ENCODE results near the gene FBXO8. TPM values are rescaled to one million over a fixed set of nuclear protein-coding genes. Genes with fewer than 3 reads are reported as not detected.

Gene FBXO8
- total RNA-seq, 1 experiment from 2014 or later: 8.9 TPM

DNA sequence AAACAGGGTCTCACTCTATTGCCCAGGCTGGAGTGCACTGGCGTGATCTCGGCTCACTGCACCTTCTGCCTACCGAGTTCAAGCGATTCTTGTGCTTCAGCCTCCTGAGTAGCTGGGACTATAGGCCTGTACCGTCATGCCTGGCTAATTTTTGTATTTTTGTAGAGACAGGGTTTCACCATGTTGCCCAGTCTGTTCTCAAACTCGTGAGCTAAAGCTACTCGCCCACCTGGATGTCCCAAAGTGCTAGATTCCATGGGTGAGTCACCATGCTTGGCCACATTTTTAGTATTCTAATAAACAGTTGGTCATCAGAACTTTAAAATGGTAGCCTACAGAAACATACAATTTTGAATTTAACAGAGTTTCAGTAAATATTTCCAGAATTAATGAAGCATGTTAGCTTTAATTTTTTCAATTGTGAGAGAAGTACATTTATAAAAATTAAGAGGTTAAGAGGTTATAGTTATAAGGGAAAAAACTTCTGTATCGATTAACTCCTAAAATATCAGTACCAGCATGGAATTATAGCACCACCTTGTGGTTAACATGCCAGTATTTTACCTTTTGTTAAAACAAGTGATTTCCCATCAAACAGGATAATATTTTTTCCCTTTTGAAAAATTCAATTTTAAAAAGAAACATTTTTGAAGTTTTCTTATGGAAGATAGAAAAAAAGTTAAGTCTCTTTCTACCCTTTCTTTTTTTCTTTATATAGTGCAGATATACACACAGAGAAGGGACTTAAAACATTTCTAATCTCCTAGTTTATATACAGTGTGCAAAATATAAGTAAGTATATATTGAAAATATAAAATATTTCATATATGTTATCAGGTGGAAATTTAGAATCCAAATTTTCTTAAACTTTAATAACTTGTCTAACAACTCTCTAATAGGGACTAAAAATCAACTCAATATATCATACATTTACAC is 35.6 kb upstream of the FBXO8 start:
- H2BK20ac ChIP-seq (ENCODE audit: low read depth, low read length, poor library complexity, severe bottlenecking): no peak overlapping the region
- H2BK120ac ChIP-seq (ENCODE audit: low read depth, low read length, poor library complexity, severe bottlenecking): no peak overlapping the region
- no peak overlapping the region for H4K91ac ChIP-seq (ENCODE audit: insufficient read length, low read depth, low read length)
- WGBS (ENCODE audit: extremely low coverage, insufficient read length, low lambda C conversion rate): no CpG with 5 or more reads among the region's 8 CpGs
- no peak overlapping the region for H3K23ac ChIP-seq (ENCODE audit: insufficient read length, low read depth, low read length)
- no peaks in the 10 kb centered on the region for H3K9me3 Mint-ChIP-seq
- H3K79me1 ChIP-seq (ENCODE audit: insufficient read depth, low read depth, low read length, poor library complexity, severe bottlenecking): no peaks in the 10 kb centered on the region
- H3K36me3 Mint-ChIP-seq (ENCODE audit: insufficient read depth in 1 of 3, low read depth in 3 of 3): peaks cover 0 to 7% (median 6%) of the 10 kb centered on the region in 3 experiments; a peak in 3 of 7 replicates
- H2BK15ac ChIP-seq (ENCODE audit: low read depth, low read length): no peak overlapping the region
- no peak for DNase-seq
- no peaks in the 10 kb centered on the region for H4K20me1 ChIP-seq (ENCODE audit: control insufficient read depth, insufficient read depth, insufficient read length)
- H3K79me2 ChIP-seq (ENCODE audit: insufficient read depth, low read length): no peaks in the 10 kb centered on the region
- no peak overlapping the region for H3K14ac ChIP-seq (ENCODE audit: insufficient read depth, low read length)
- H3K4me1 ChIP-seq (ENCODE audit: insufficient read depth, low read length): no peaks in the 10 kb centered on the region
- no peak overlapping the region for H3K56ac ChIP-seq (ENCODE audit: insufficient read length, low read depth, low read length)
- no peak overlapping the region for H3K4me2 ChIP-seq (ENCODE audit: insufficient read depth, insufficient read length, low read length)
- no peaks in the 10 kb centered on the region for H3K9me3 ChIP-seq (ENCODE audit: control insufficient read depth, low read depth, low read length)
- H4K8ac ChIP-seq (replicated peaks; ENCODE audit: insufficient read length, low read depth, low read length): no peak overlapping the region
- TF ChIP-seq, protein P1, sequence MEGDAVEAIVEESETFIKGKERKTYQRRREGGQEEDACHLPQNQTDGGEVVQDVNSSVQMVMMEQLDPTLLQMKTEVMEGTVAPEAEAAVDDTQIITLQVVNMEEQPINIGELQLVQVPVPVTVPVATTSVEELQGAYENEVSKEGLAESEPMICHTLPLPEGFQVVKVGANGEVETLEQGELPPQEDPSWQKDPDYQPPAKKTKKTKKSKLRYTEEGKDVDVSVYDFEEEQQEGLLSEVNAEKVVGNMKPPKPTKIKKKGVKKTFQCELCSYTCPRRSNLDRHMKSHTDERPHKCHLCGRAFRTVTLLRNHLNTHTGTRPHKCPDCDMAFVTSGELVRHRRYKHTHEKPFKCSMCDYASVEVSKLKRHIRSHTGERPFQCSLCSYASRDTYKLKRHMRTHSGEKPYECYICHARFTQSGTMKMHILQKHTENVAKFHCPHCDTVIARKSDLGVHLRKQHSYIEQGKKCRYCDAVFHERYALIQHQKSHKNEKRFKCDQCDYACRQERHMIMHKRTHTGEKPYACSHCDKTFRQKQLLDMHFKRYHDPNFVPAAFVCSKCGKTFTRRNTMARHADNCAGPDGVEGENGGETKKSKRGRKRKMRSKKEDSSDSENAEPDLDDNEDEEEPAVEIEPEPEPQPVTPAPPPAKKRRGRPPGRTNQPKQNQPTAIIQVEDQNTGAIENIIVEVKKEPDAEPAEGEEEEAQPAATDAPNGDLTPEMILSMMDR (conservative IDR thresholded peaks at IDR 0.05): peak; percentile 87
- H3K4me1 Mint-ChIP-seq: peaks cover 6 to 8% of the 10 kb centered on the region in 2 experiments
- H2AFZ ChIP-seq (ENCODE audit: low read length): no peak overlapping the region
- no peaks in the 10 kb centered on the region for H3K27me3 Mint-ChIP-seq (ENCODE audit: low read depth)
- H3T11ph ChIP-seq (ENCODE audit: low read length): no peak overlapping the region
- no peak overlapping the region for H4K5ac ChIP-seq (ENCODE audit: insufficient read length, low read depth, low read length)
- no peak overlapping the region for H3K4me3 Mint-ChIP-seq
- no peaks in the 10 kb centered on the region for H3K23me2 ChIP-seq (ENCODE audit: insufficient read length, low read depth, low read length, poor library complexity, severe bottlenecking)
- no peaks in the 10 kb centered on the region for H3K27me3 ChIP-seq (ENCODE audit: insufficient read depth, low read length)
- no peak overlapping the region for H3K27ac Mint-ChIP-seq
- no peak overlapping the region for H3K9ac ChIP-seq (ENCODE audit: extremely low read depth, insufficient read length, low read length)
- H2BK5ac ChIP-seq (ENCODE audit: insufficient read length, low read length): no peak overlapping the region
- H3K18ac ChIP-seq (ENCODE audit: insufficient read length, low read depth, low read length): no peak overlapping the region
- no peak overlapping the region for H3K4ac ChIP-seq (ENCODE audit: low read depth, low read length)
- no peak overlapping the region for H3K27ac ChIP-seq (ENCODE audit: insufficient read length, low read depth, low read length)
- no peak overlapping the region for H2AK5ac ChIP-seq (ENCODE audit: insufficient read length, low read length)
- H2BK12ac ChIP-seq (ENCODE audit: insufficient read length, low read depth, low read length): no peak overlapping the region
